GM10266 (cell line): ENCODE measurements around the gene SMIM41.
A peak's percentile ranks its signal among the peaks of the same experiment; 100 is the strongest.

Experiments
- DNase-seq: peaks from one replicate; pipeline ENCODE4 v3.0.0; 2012; ENCODE audit errors: extremely low spot score
- TF ChIP-seq, protein P1 (sequence below): IDR thresholded peaks from 2 replicates; pipeline ENCODE4 v1.5.1; 2012; ENCODE audit warnings: mild to moderate bottlenecking, low read depth; ENCODE audit not compliant: control insufficient read depth, insufficient read depth; ENCODE audit errors: missing control alignments

Gene SMIM41

GRCh38 chr12:52130711-52131110 lies 51.2 kb downstream of the SMIM41 start:
- TF ChIP-seq, protein P1, sequence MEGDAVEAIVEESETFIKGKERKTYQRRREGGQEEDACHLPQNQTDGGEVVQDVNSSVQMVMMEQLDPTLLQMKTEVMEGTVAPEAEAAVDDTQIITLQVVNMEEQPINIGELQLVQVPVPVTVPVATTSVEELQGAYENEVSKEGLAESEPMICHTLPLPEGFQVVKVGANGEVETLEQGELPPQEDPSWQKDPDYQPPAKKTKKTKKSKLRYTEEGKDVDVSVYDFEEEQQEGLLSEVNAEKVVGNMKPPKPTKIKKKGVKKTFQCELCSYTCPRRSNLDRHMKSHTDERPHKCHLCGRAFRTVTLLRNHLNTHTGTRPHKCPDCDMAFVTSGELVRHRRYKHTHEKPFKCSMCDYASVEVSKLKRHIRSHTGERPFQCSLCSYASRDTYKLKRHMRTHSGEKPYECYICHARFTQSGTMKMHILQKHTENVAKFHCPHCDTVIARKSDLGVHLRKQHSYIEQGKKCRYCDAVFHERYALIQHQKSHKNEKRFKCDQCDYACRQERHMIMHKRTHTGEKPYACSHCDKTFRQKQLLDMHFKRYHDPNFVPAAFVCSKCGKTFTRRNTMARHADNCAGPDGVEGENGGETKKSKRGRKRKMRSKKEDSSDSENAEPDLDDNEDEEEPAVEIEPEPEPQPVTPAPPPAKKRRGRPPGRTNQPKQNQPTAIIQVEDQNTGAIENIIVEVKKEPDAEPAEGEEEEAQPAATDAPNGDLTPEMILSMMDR, result no peak
- DNase-seq, result peak; percentile 4

DNA sequence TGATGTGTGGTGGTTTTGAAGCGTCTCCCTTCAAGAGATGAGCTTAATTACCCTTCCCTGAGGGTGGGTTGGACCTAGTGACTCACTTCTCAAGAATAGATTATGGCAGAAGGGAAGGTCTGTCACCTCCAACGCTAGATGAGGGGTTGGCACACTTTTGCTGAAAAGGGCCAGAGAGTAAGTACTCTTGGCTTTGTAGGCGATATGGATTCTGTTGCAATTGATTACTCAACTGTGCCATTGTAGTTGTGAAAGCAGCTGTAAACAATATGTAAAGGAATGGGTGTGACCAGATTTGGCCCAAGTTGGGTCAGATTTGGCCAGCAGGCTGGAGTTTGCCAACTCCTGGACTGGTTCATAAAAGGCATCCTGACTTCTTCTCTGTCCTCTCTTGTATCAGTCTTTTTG lies 53.3 kb downstream of the SMIM41 start:
- no peak for DNase-seq

DNA sequence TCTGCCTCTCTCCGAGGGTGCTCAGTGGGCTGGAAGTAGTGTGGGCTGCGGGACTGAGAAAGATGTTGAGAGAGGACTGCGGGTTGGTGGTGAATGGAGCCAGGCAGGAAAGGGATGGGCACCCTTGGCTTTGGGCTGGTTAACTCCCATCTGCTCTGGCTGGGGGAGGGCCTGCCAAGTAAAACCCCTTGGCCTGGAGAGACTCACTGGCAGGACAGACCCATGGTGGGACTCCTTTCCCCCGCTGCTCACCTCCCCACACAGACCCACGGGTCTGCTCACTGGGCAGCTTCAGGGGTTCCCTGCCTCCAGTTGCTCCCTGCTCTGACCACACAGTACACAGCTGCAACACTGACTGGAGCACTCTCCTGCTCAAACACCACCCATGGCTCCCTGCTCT lies 58.2 kb downstream of the SMIM41 start:
- TF ChIP-seq, protein P1, result no peak
- DNase-seq, result no peak

More for the DNA sequence above, 53.3 kb downstream of the SMIM41 start:
- TF ChIP-seq, protein P1, result no peak

DNA sequence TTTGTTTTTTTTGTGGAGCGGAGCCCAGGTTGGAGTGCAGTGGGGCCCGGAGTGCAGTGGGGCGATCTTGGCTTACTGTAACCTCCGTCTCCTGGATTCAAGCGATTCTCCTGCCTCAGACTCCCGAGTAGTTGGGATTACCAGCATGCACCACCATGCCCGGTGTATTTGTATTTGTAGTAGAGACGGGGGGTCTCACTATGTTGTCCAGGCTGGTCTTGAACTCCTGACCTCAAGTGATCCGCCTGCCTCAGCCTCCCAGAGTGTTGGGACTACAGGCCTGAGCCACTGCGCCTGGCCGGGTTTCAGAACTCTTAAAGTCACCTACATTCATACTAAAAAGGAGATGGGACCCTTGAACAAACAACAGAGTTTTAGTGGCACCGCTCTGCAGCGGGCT lies 59.6 kb downstream of the SMIM41 start:
- no peak for DNase-seq
- TF ChIP-seq, protein P1, result no peak

DNA sequence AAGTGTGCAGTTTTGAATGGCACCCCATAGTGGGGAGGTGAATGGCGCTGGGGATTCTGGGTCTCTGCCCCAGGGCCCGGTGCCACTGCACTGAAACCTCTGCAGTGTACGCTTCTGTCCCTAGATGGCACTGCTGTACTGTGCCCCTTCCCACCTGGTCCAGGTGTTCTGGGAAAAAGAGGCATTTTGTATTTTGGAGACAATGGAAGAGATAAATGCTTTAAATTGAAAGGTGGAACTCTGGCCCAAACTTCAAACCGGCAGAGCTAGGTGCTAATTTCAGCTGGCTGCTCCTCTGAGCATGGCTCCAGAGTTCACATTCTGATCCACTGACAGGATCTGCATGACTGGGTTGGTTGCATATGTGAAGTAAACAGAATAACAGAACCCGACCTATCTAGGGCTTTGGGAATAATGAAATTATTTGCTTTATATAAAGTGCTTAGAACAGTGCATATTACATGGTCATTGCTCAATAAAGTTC lies 60.1 kb downstream of the SMIM41 start:
- TF ChIP-seq, protein P1, result peak; percentile 60
- DNase-seq, result no peak

- TF ChIP-seq, protein P1, result no peak
- no peak for DNase-seq
Measured at GRCh38 chr12:52141306-52141705, 61.8 kb downstream of the SMIM41 start.

DNA sequence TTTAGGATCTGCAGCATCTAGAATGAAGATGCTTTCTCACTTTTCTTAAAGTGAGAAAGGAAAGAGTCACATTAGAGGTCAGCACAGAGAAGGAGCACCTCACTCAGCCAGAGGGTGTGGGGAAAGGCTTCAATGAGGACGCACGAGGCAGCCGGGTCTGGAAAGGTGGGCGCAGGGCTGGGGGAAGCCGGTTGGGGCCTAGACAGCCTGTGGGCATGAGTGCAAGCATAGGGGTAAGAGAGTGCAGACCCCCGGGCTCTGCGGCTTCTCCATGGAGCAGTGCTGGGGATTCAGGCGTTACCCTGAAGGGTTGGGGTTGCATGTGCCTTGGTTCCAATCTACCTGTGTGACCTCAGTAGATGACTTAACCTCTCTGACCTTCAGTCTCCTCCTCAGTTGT lies 62.4 kb downstream of the SMIM41 start:
- TF ChIP-seq, protein P1, result no peak
- DNase-seq, result no peak
